Measurements from ENCODE around the gene CCDC184.
"Not testable (repeated sequence)": the region's sequence is repeated elsewhere in the genome, so short reads cannot be mapped to it uniquely, and the experiment has no call there.

CCDC184 gene

GRCh38 chr12:48194799-48195201 lies 11.4 kb downstream of the CCDC184 start:
- H3K27ac ChIP-seq (ENCODE audit: low read depth, low read length): no peak overlapping the region
- H3K36me3 ChIP-seq (ENCODE audit: control insufficient read depth, insufficient read depth, low read length): no peaks in the 10 kb centered on the region
- H3K4me1 ChIP-seq (ENCODE audit: control insufficient read depth, insufficient read depth, low read length): no peaks in the 10 kb centered on the region; the same call in 1 of the 2 replicates
- H3K9me3 ChIP-seq (ENCODE audit: control insufficient read depth, insufficient read depth, low read depth, low read length): no peaks in the 10 kb centered on the region
- no peak overlapping the region for H3K4me3 ChIP-seq (ENCODE audit: low read depth, low read length)
- H3K27me3 ChIP-seq (ENCODE audit: control insufficient read depth, insufficient read depth, low read length): peaks cover 89% of the 10 kb centered on the region
- no peak overlapping the region for H3K9ac ChIP-seq (ENCODE audit: low read length)

DNA sequence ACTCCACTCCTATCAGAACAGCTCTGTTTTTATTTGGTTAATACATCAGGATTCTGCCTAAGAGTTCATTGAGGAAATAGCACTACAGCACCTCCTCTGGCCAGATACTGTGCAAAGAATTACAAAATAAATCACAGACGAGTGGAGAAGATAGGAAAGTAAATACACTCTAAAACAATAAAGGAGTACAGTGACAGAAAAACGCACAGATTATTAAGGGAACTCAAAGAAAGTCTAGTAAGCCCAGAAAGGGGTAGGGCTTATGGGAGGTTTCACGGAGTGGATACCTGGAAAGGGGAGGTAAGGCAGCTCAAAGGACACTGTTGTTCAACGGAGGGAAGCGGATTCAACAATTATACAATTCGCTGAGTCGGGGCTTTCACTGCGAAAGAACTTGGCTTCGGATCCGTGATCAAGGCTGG lies 14.1 kb downstream of the CCDC184 start:
- peaks cover 91% of the 10 kb centered on the region for H3K27me3 ChIP-seq (ENCODE audit: control insufficient read depth, insufficient read depth, low read length)
- no peaks in the 10 kb centered on the region for H3K36me3 ChIP-seq (ENCODE audit: control insufficient read depth, insufficient read depth, low read length)
- peak overlapping the region; percentile 41 for H3K9ac ChIP-seq (ENCODE audit: low read length)
- no peak overlapping the region for H3K27ac ChIP-seq (ENCODE audit: low read depth, low read length)
- no peaks in the 10 kb centered on the region for H3K9me3 ChIP-seq (ENCODE audit: control insufficient read depth, insufficient read depth, low read depth, low read length)
- peak overlapping the region; percentile 79 for H3K4me3 ChIP-seq (ENCODE audit: low read depth, low read length)
- H3K4me1 ChIP-seq (ENCODE audit: control insufficient read depth, insufficient read depth, low read length): no peaks in the 10 kb centered on the region; the same call in 1 of the 2 replicates

- Histone ChIP-seq H3K36me3 (ENCODE audit: control insufficient read depth, insufficient read depth, low read length) (no peaks in the 10 kb centered on the region), H3K9me3 (ENCODE audit: control insufficient read depth, insufficient read depth, low read depth, low read length) (peaks cover 4% of the 10 kb centered on the region; the same call in 1 of the 2 replicates), H3K9ac (ENCODE audit: low read length) (peak overlapping the region; percentile 89), H3K27ac (ENCODE audit: low read depth, low read length) (peak overlapping the region; percentile 55; the same call in 1 of the 2 replicates), H3K4me3 (ENCODE audit: low read depth, low read length) (peak overlapping the region; percentile 79), H3K27me3 (ENCODE audit: control insufficient read depth, insufficient read depth, low read length) (peaks cover 91% of the 10 kb centered on the region), H3K4me1 (ENCODE audit: control insufficient read depth, insufficient read depth, low read length) (no peaks in the 10 kb centered on the region; the same call in 1 of the 2 replicates)
Measured at GRCh38 chr12:48197971-48198671, 14.7 kb downstream of the CCDC184 start.

DNA sequence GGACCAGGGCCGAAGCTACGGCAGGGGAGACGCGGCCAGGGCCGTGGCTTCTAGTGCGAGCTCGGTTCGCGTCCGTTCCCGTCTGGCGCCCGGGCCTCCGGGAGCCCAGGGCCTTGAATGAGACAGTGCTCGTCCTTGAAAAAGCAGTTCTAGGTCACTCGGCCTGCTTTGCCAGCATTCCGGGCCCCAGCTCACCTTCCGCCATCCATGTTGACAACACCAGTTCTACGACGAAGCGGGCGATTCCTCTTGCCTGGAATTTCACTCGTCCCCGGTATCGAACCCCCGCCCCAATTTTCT lies 15.2 kb downstream of the CCDC184 start:
- Histone ChIP-seq H3K27ac (ENCODE audit: low read depth, low read length) (peak overlapping the region; percentile 55; the same call in 1 of the 2 replicates), H3K4me1 (ENCODE audit: control insufficient read depth, insufficient read depth, low read length) (no peaks in the 10 kb centered on the region; the same call in 1 of the 2 replicates), H3K9me3 (ENCODE audit: control insufficient read depth, insufficient read depth, low read depth, low read length) (peaks cover 4% of the 10 kb centered on the region; the same call in 1 of the 2 replicates), H3K9ac (ENCODE audit: low read length) (peak overlapping the region; percentile 89), H3K4me3 (ENCODE audit: low read depth, low read length) (peak overlapping the region; percentile 79), H3K36me3 (ENCODE audit: control insufficient read depth, insufficient read depth, low read length) (no peaks in the 10 kb centered on the region), H3K27me3 (ENCODE audit: control insufficient read depth, insufficient read depth, low read length) (peaks cover 91% of the 10 kb centered on the region)

DNA sequence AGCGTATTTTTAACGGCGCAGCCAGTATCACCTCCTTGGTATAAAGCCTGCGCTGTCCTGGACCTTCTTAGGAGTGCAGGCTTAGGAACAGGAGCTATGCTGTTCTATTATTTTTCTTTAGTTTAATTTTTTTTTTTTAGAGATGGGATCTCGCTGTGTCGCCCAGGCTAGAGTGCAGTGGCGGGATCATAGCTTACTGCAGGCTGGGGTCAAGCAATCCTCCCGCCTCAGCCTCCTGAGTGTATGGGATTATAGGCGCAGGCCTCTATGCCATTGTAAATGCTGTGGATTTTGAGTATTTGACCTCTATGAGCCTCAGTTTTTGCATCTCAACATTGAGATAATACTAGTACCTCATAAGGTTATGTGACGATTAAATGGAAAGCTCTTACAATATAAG lies 15.5 kb downstream of the CCDC184 start:
- Histone ChIP-seq H3K9ac (ENCODE audit: low read length) (peak overlapping the region; percentile 89), H3K9me3 (ENCODE audit: control insufficient read depth, insufficient read depth, low read depth, low read length) (peaks cover 8% of the 10 kb centered on the region; the same call in 1 of the 2 replicates), H3K27me3 (ENCODE audit: control insufficient read depth, insufficient read depth, low read length) (peaks cover 91% of the 10 kb centered on the region), H3K27ac (ENCODE audit: low read depth, low read length) (no peak overlapping the region), H3K4me1 (ENCODE audit: control insufficient read depth, insufficient read depth, low read length) (no peaks in the 10 kb centered on the region; the same call in 1 of the 2 replicates), H3K36me3 (ENCODE audit: control insufficient read depth, insufficient read depth, low read length) (no peaks in the 10 kb centered on the region), H3K4me3 (ENCODE audit: low read depth, low read length) (peak overlapping the region; percentile 79)

GRCh38 chr12:48199774-48200221 lies 16.4 kb downstream of the CCDC184 start:
- no peaks in the 10 kb centered on the region for H3K36me3 ChIP-seq (ENCODE audit: control insufficient read depth, insufficient read depth, low read length)
- H3K4me1 ChIP-seq (ENCODE audit: control insufficient read depth, insufficient read depth, low read length): no peaks in the 10 kb centered on the region; the same call in 1 of the 2 replicates
- no peak overlapping the region for H3K27ac ChIP-seq (ENCODE audit: low read depth, low read length)
- peaks cover 91% of the 10 kb centered on the region for H3K27me3 ChIP-seq (ENCODE audit: control insufficient read depth, insufficient read depth, low read length)
- H3K9ac ChIP-seq (ENCODE audit: low read length): no peak overlapping the region
- H3K4me3 ChIP-seq (ENCODE audit: low read depth, low read length): no peak overlapping the region
- H3K9me3 ChIP-seq (ENCODE audit: control insufficient read depth, insufficient read depth, low read depth, low read length): peaks cover 12% of the 10 kb centered on the region; the same call in 1 of the 2 replicates

DNA sequence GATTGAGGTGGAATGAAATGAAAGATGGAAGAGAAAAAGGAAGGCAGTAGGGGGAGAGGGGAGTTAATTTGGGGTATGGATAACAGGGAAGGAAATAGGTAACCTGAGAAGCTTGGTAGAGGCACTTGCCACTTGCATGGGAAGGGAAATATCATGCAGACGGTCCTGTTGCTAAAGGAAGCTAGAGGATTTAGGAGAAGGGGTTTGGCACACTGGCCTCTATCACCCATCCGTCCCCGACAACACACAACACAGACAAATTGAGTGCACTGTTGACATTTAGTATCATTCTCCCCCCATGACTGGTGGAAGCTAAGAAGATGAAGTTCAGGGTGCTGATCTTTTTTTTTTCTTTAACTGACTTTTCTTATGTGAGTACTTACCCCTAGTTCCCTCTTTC lies 17.6 kb downstream of the CCDC184 start:
- no peaks in the 10 kb centered on the region; the same call in 1 of the 2 replicates for H3K4me1 ChIP-seq (ENCODE audit: control insufficient read depth, insufficient read depth, low read length)
- H3K9ac ChIP-seq (ENCODE audit: low read length): no peak overlapping the region
- no peaks in the 10 kb centered on the region for H3K36me3 ChIP-seq (ENCODE audit: control insufficient read depth, insufficient read depth, low read length)
- peaks cover 82% of the 10 kb centered on the region for H3K27me3 ChIP-seq (ENCODE audit: control insufficient read depth, insufficient read depth, low read length)
- no peak overlapping the region for H3K27ac ChIP-seq (ENCODE audit: low read depth, low read length)
- H3K4me3 ChIP-seq (ENCODE audit: low read depth, low read length): no peak overlapping the region
- peaks cover 16% of the 10 kb centered on the region; the same call in 1 of the 2 replicates for H3K9me3 ChIP-seq (ENCODE audit: control insufficient read depth, insufficient read depth, low read depth, low read length)

DNA sequence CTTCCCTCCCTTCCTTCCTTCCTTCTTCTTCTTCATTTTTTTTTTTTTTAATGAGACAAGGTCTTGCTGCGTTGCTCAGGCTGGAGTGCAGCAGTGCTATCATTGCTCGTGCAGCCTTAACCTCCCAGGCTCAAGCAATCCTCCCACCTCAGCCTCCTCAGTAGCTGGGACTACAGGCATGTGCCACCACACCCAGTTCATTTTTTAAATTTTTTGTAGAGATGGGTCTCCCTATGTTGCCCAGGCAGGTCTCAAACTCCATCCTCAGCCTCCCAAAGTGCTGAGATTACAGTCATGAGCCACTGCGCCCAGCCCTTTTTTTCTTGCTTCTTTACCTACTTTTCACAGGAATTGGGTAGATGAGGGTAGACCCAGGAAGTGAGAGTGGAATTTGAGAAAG lies 18.1 kb downstream of the CCDC184 start:
- Histone ChIP-seq H3K4me3 (ENCODE audit: low read depth, low read length) (no peak overlapping the region), H3K27me3 (ENCODE audit: control insufficient read depth, insufficient read depth, low read length) (peaks cover 79% of the 10 kb centered on the region), H3K9me3 (ENCODE audit: control insufficient read depth, insufficient read depth, low read depth, low read length) (peaks cover 20% of the 10 kb centered on the region), H3K9ac (ENCODE audit: low read length) (no peak overlapping the region), H3K4me1 (ENCODE audit: control insufficient read depth, insufficient read depth, low read length) (no peaks in the 10 kb centered on the region; the same call in 1 of the 2 replicates), H3K36me3 (ENCODE audit: control insufficient read depth, insufficient read depth, low read length) (no peaks in the 10 kb centered on the region), H3K27ac (ENCODE audit: low read depth, low read length) (no peak overlapping the region)

DNA sequence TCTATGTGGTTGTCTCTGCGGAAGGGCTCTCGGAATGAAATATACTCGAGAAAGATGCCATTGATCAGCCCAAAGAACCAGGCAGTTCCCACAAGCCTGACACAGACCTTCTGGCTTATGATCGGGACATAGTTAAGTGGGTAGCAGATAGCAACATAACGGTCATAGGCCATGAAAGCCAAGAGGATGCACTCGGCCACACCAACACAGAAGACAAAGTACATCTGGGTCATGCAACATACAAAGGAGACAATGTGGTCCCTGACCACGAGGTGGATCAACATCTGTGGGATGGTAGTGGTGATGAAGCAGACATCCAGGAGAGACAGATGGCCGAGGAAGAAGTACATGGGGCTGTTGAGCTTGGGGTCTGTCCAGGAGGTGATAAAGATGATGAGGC lies 19.3 kb downstream of the CCDC184 start:
- no peak overlapping the region for H3K9ac ChIP-seq (ENCODE audit: low read length)
- H3K27me3 ChIP-seq (ENCODE audit: control insufficient read depth, insufficient read depth, low read length): peaks cover 70% of the 10 kb centered on the region
- no peak overlapping the region for H3K4me3 ChIP-seq (ENCODE audit: low read depth, low read length)
- no peaks in the 10 kb centered on the region for H3K4me1 ChIP-seq (ENCODE audit: control insufficient read depth, insufficient read depth, low read length)
- no peaks in the 10 kb centered on the region for H3K36me3 ChIP-seq (ENCODE audit: control insufficient read depth, insufficient read depth, low read length)
- peaks cover 25% of the 10 kb centered on the region for H3K9me3 ChIP-seq (ENCODE audit: control insufficient read depth, insufficient read depth, low read depth, low read length)
- no peak overlapping the region for H3K27ac ChIP-seq (ENCODE audit: low read depth, low read length)

- no peak within 1 kb of the TSS for H3K4me3 ChIP-seq (ENCODE audit: low read depth, low read length)
- H3K36me3 ChIP-seq (ENCODE audit: control insufficient read depth, insufficient read depth, low read length): no peaks in the 10 kb centered on the region
- peaks cover 70% of the 10 kb centered on the region for H3K27me3 ChIP-seq (ENCODE audit: control insufficient read depth, insufficient read depth, low read length)
- no peaks in the 10 kb centered on the region for H3K4me1 ChIP-seq (ENCODE audit: control insufficient read depth, insufficient read depth, low read length)
- no peak within 1 kb of the TSS for H3K9ac ChIP-seq (ENCODE audit: low read length)
- no peak within 1 kb of the TSS for H3K27ac ChIP-seq (ENCODE audit: low read depth, low read length)
- H3K9me3 ChIP-seq (ENCODE audit: control insufficient read depth, insufficient read depth, low read depth, low read length): peaks cover 25% of the 10 kb centered on the region
Measured at GRCh38 chr12:48203192-48203591, 19.7 kb downstream of the CCDC184 start, which contains the start of gene OR10AD1. Gene OR10AD1 (minus strand): TSS chr12:48203292. CDS start chr12:48203292, 0 bp downstream.

- H3K4me1 ChIP-seq (ENCODE audit: control insufficient read depth, insufficient read depth, low read length); H3K4me3 ChIP-seq (ENCODE audit: low read depth, low read length); H3K9ac ChIP-seq (ENCODE audit: low read length); H3K27ac ChIP-seq (ENCODE audit: low read depth, low read length); H3K36me3 ChIP-seq (ENCODE audit: control insufficient read depth, insufficient read depth, low read length): not testable (repeated sequence)
- Histone ChIP-seq H3K9me3 (ENCODE audit: control insufficient read depth, insufficient read depth, low read depth, low read length) (peaks cover 18% of the 10 kb centered on the region), H3K27me3 (ENCODE audit: control insufficient read depth, insufficient read depth, low read length) (peaks cover 24% of the 10 kb centered on the region)
Measured at GRCh38 chr12:48209495-48209894, 26.1 kb downstream of the CCDC184 start.
